AML-193 (cell line): ENCODE measurements around the gene CCHCR1.
"Not testable (repeated sequence)": the region's sequence is repeated elsewhere in the genome, so short reads cannot be mapped to it uniquely, and the experiment has no call there.

Experiments used
- DNase-seq, 2 experiments: peaks; one replicate each; lab custom pipeline; 2025; lab: John Stamatoyannopoulos, UW

CCHCR1 gene

GRCh38 chr6:31157513-31158139 lies at the start of gene CCHCR1:
Gene CCHCR1, minus strand, starts transcription at chr6:31157802. Its CDS starts 202 bp downstream, at chr6:31157600.
- DNase-seq = no peak

GRCh38 chr6:31205638-31206037 lies 48.0 kb upstream of the CCHCR1 start:
- DNase-seq = no peak

- DNase-seq = no peak
Observed at GRCh38 chr6:31204751-31205145, 47.1 kb upstream of the CCHCR1 start.

- DNase-seq = peak; percentile 59 to 79
Observed at GRCh38 chr6:31203345-31203979, 45.9 kb upstream of the CCHCR1 start.

GRCh38 chr6:31202259-31203166 lies 44.9 kb upstream of the CCHCR1 start:
- DNase-seq = no peak

- not testable (repeated sequence) for DNase-seq
Observed at GRCh38 chr6:31199105-31199452, 41.5 kb upstream of the CCHCR1 start.

GRCh38 chr6:31197559-31198305 lies 40.1 kb upstream of the CCHCR1 start:
- peak; percentile 96 for DNase-seq

- DNase-seq = not testable (repeated sequence)
Observed at GRCh38 chr6:31196251-31197022, 38.8 kb upstream of the CCHCR1 start.

- not testable (repeated sequence) for DNase-seq
Observed at GRCh38 chr6:31195308-31195979, 37.8 kb upstream of the CCHCR1 start.

GRCh38 chr6:31194061-31194834 lies 36.6 kb upstream of the CCHCR1 start:
- no peak for DNase-seq

- no peak for DNase-seq
Observed at GRCh38 chr6:31193206-31193605, 35.6 kb upstream of the CCHCR1 start.

GRCh38 chr6:31192431-31193105 lies 35.0 kb upstream of the CCHCR1 start:
- DNase-seq = peak; percentile 72 to 76

GRCh38 chr6:31190488-31190887 lies 32.9 kb upstream of the CCHCR1 start:
- no peak for DNase-seq

GRCh38 chr6:31189223-31189622 lies 31.6 kb upstream of the CCHCR1 start:
- not testable (repeated sequence) for DNase-seq

GRCh38 chr6:31187780-31188194 lies 30.2 kb upstream of the CCHCR1 start:
- no peak for DNase-seq

- no peak for DNase-seq
Observed at GRCh38 chr6:31186052-31186734, 28.6 kb upstream of the CCHCR1 start.

- not testable (repeated sequence) for DNase-seq
Observed at GRCh38 chr6:31185695-31186051, 28.1 kb upstream of the CCHCR1 start.

- not testable (repeated sequence) for DNase-seq
Observed at GRCh38 chr6:31183859-31184258, 26.3 kb upstream of the CCHCR1 start.

GRCh38 chr6:31183287-31183686 lies 25.7 kb upstream of the CCHCR1 start:
- DNase-seq = not testable (repeated sequence)
